Measurements from ENCODE around the gene LSAMP.
"Not testable (repeated sequence)": the region's sequence is repeated elsewhere in the genome, so short reads cannot be mapped to it uniquely, and the experiment has no call there.

- not testable (repeated sequence) for TF ChIP-seq EZH2 (IDR thresholded peaks at IDR 0.05; ENCODE audit: borderline replicate concordance, insufficient read depth, low read depth, low read length, poor library complexity, severe bottlenecking); CTCF (IDR thresholded peaks at IDR 0.05)
Measured at GRCh38 chr3:116070516-116071278, 374.6 kb downstream of the LSAMP start.
